GM12878 (cell line): ENCODE results near the gene MED6. TPM values are rescaled to one million over a fixed set of nuclear protein-coding genes. Genes with fewer than 3 reads are reported as not detected.

Experiments used
- ATAC-seq: fragments of 200-7000 bp; cut with Tn5 transposase; 3 replicates; pipeline ENCODE4 v1.9.1; 2020; ENCODE audit warnings: mild to moderate bottlenecking, moderate library complexity
- BruUV-seq: library from RNA; stranded (reverse); fragments of 400-500 nt; replicated peaks from 2 replicates; lab custom pipeline; 2021; lab: Mats Ljungman, UMichigan
- CTCF ChIA-PET: fragments of 300-600 bp; sonication (Branson Sonifier 250); formaldehyde crosslinking; extraction: SDS; loops from one replicate; lab custom pipeline; 2021; ENCODE audit warnings: inconsistent platforms; lab: Yijun Ruan, JAX
- POLR2A ChIA-PET: fragments of 350-600 bp; formaldehyde crosslinking; extraction: SDS; loops from one replicate; lab custom pipeline; 2021; ENCODE audit warnings: inconsistent platforms; lab: Charles Lee
- RAD21 ChIA-PET: fragments of 300-600 bp; sonication (Branson Sonifier 250); formaldehyde crosslinking; loops from one replicate; lab custom pipeline; 2023; ENCODE audit warnings: antibody characterized with exemption; ENCODE audit not compliant: unreplicated experiment; lab: Charles Lee
- SMC1A ChIA-PET: fragments of 300-600 bp; sonication (Branson Sonifier 250); formaldehyde crosslinking; loops from one replicate; lab custom pipeline; 2023; ENCODE audit not compliant: unreplicated experiment, uncharacterized antibody; lab: Charles Lee
- DNase-seq: peaks from one replicate; pipeline ENCODE4 v3.0.0-alpha.2; 2011; ENCODE audit warnings: low read depth, low spot score
- FAIRE-seq: peaks from 3 replicates; lab custom pipeline; 2011; peaks lifted over from hg19 to GRCh38; lab: Jason Lieb, UNC
- H2AFZ ChIP-seq: 2 replicates; pipeline ENCODE4 v1.6.0; 2011; ENCODE audit warnings: low read depth, low read length, control low read depth; ENCODE audit not compliant: control insufficient read depth
- H3K27ac ChIP-seq: 2 replicates; pipeline ENCODE4 v1.5.1; 2011; ENCODE audit warnings: control low read depth; ENCODE audit not compliant: control insufficient read depth, insufficient read depth
- H3K27me3 ChIP-seq, 2 experiments: replicated peaks in 1 of 2; 2 replicates each; pipeline versions ENCODE4 v1.6.0 to v1.6.1; 2011; ENCODE audit warnings: low read length in 1 of 2; ENCODE audit not compliant: control insufficient read depth in 2 of 2, insufficient read depth in 2 of 2
- H3K36me3 ChIP-seq, 2 experiments: 2 replicates each; pipeline ENCODE4 v1.5.1; 2011; ENCODE audit warnings: low read length in 1 of 2; ENCODE audit not compliant: control insufficient read depth in 2 of 2, insufficient read depth in 2 of 2
- H3K4me1 ChIP-seq: 2 replicates; pipeline ENCODE4 v1.6.1; 2011; ENCODE audit warnings: mild to moderate bottlenecking, low read length, moderate library complexity, mixed read lengths; ENCODE audit not compliant: control insufficient read depth, insufficient read depth
- H3K4me2 ChIP-seq: 2 replicates; pipeline ENCODE4 v1.6.0; 2011; ENCODE audit warnings: control low read depth; ENCODE audit not compliant: control insufficient read depth, insufficient read depth
- H3K4me3 ChIP-seq: fragments of 200-600 bp; sonication (generic); 2 replicates; pipeline ENCODE4 v1.5.1; 2016
- H3K79me2 ChIP-seq: 2 replicates; pipeline ENCODE4 v1.6.0; 2011; ENCODE audit warnings: low read length; ENCODE audit not compliant: control insufficient read depth, insufficient read depth
- H3K9ac ChIP-seq: 2 replicates; pipeline ENCODE4 v1.8.0; 2011; ENCODE audit warnings: low read length, control low read depth, mixed read lengths; ENCODE audit not compliant: control insufficient read depth, insufficient read depth
- H3K9me3 ChIP-seq: replicated peaks from 3 replicates; pipeline ENCODE4 v1.5.1; 2011; ENCODE audit warnings: mild to moderate bottlenecking, low read length; ENCODE audit not compliant: control insufficient read depth, insufficient read depth
- H4K20me1 ChIP-seq: 2 replicates; pipeline ENCODE4 v1.6.0; 2011; ENCODE audit not compliant: control insufficient read depth, insufficient read depth
- BHLHE40 ChIP-seq, 2 experiments: fragments of 450-650 bp in 1 of 2; IDR thresholded peaks; 2 replicates each; pipeline ENCODE4 v1.6.1; 2011 to 2017; ENCODE audit warnings: low read depth in 2 of 2, borderline replicate concordance in 1 of 2, improper control_type of control experiment in 1 of 2, low read length in 1 of 2, mild to moderate bottlenecking in 1 of 2
- CEBPB ChIP-seq, 2 experiments: fragments of 150-350 bp in 1 of 2; IDR thresholded peaks; 2 replicates each; pipeline ENCODE4 v1.6.1; 2012 to 2014; ENCODE audit warnings: low read depth in 2 of 2, low read length in 2 of 2, borderline replicate concordance in 1 of 2, inconsistent platforms in 1 of 2
- CHD2 ChIP-seq: IDR thresholded peaks from 2 replicates; pipeline ENCODE4 v1.6.1; 2011; ENCODE audit warnings: low read depth, low read length, improper control_type of control experiment, borderline replicate concordance
- PRDM15 ChIP-seq: fragments of 450-650 bp; formaldehyde crosslinking; IDR thresholded peaks from 2 replicates; pipeline ENCODE4 v1.4.0; 2020; ENCODE audit warnings: mild to moderate bottlenecking, moderate library complexity
- SIX5 ChIP-seq: IDR thresholded peaks from 2 replicates; pipeline ENCODE4 v1.6.1; 2011; ENCODE audit warnings: mild to moderate bottlenecking, low read depth, low read length, moderate library complexity; ENCODE audit not compliant: severe bottlenecking
- WGBS: methylation state at CpG from one replicate; pipeline ENCODE4 v1.1.6; 2016; ENCODE audit warnings: low lambda C conversion rate; ENCODE audit not compliant: insufficient replicate concordance, insufficient coverage; ENCODE audit errors: missing lambda C conversion rate; 5-methylcytosine and 5-hydroxymethylcytosine counted together
- in situ Hi-C: fragments of 300-500 bp; cut with MboI; formaldehyde crosslinking; loops from 9 replicates; pipeline ENCODE4 v1.14.3; 2018; ENCODE audit warnings: mixed read lengths
- intact Hi-C: fragments of 100-400 bp; cut with micrococcal nuclease; formaldehyde crosslinking; loops from one replicate; pipeline ENCODE4 v1.14.2; 2022; ENCODE audit not compliant: unreplicated experiment
- polyA plus RNA-seq, 11 experiments: library from polyadenylated mRNA; depleted of rRNA in 4 of 11; unstranded in 6 of 11; stranded (reverse) in 5 of 11; fragments of >200 nt; fragmentation: Nextera tagmentation in 4 of 11; fragmentation: Illumina TruSeq in 1 of 11; extraction: Ambion mirVana in 4 of 11; extraction: Trizol in 1 of 11; gene quantifications; 1 replicate in 1 of 11; 2 replicates in 10 of 11; pipeline versions ENCODE4 v1.2.1 to v1.2.3, GENCODE V29; 2011 to 2016; ENCODE audit warnings: inconsistent platforms in 2 of 11, missing spikeins in 2 of 11, low read depth in 1 of 11
- total RNA-seq, 4 experiments: library from RNA; depleted of rRNA in 3 of 4; stranded (reverse); fragments of >200 nt in 3 of 4; fragmentation: Illumina TruSeq in 1 of 4; extraction: Trizol in 1 of 4; gene quantifications; 2 replicates each; pipeline versions ENCODE4 v1.2.1 to v1.2.3, GENCODE V29; 2013 to 2021

Gene MED6
- total and polyA plus RNA-seq, 10 of the 15 experiments (the other 5 are each of a cell fraction or from before 2014, with no cell fraction given), result 29.2 to 74.9 (median 46.2) TPM

- TF ChIP-seq PRDM15 (CRISPR knock-in tag), result no peak
- no peak for TF ChIP-seq SIX5
Measured at GRCh38 chr14:70618314-70618713, 17.9 kb upstream of the MED6 start (continued).

- no peak for DNase-seq
- no peak for TF ChIP-seq BHLHE40 (IDR thresholded peaks at IDR 0.05; ENCODE audit: borderline replicate concordance in 1 of 2, low read depth in 2 of 2, low read length in 1 of 2)
- no peak for TF ChIP-seq CEBPB (IDR thresholded peaks at IDR 0.05; ENCODE audit: borderline replicate concordance in 1 of 2, low read depth in 2 of 2, low read length in 2 of 2)
- TF ChIP-seq CHD2, result no peak
- TF ChIP-seq, all 136 proteins: peak for 0
- ChIA-PET CTCF (interaction anchor here (0.6 to 2.0 kb wide), 3 partner anchors 97 to 201 kb away, joined by 3 to 6 read pairs (median 6); no protein-coding TSS in a partner anchor), POLR2A (interaction anchor here (0.5 to 0.6 kb wide), 2 partner anchors 12 to 20 kb away, joined by 4 to 6 read pairs; no protein-coding TSS in a partner anchor), RAD21 (interaction anchor here (2.4 kb wide), 1 partner anchor 97 kb away, joined by 9 read pairs; no protein-coding TSS in a partner anchor), SMC1A (interaction anchor here (0.6 to 1.0 kb wide), 3 partner anchors 97 to 209 kb away, joined by 4 to 5 read pairs (median 4); no protein-coding TSS in a partner anchor)
- Histone ChIP-seq H3K27me3 (no peaks in the 10 kb centered on the region), H4K20me1 (no peaks in the 10 kb centered on the region), H3K4me3 (no peak overlapping the region), H3K27ac (no peak overlapping the region), H3K36me3 (peaks cover 0 to 2% of the 10 kb centered on the region in 2 experiments; a peak in 1 of 4 replicates), H3K9ac (no peak overlapping the region), H3K79me2 (no peaks in the 10 kb centered on the region), H2AFZ (no peak overlapping the region), H3K4me2 (no peak overlapping the region), H3K4me1 (no peaks in the 10 kb centered on the region), H3K9me3 (no peaks in the 10 kb centered on the region)
- ATAC-seq, result no peak
- no peak for FAIRE-seq
- in situ Hi-C loops (no loop called here), intact Hi-C loops (no loop called here)
- BruUV-seq, result no TSS peak
- 51% methylated on average over 3 of the region's 3 CpGs for WGBS
Measured at GRCh38 chr14:70616646-70617045, 16.2 kb upstream of the MED6 start.
